ENCODE data around the gene ZNF384.

Gene ZNF384

GRCh38 chr12:6699259-6699988 is 10.2 kb upstream of the ZNF384 start:
- no peak for DNase-seq (ENCODE audit: low read depth, low spot score)

- no peak for DNase-seq (ENCODE audit: low read depth, low spot score)
Measured at GRCh38 chr12:6698352-6699046, 9.3 kb upstream of the ZNF384 start.

- DNase-seq (ENCODE audit: low read depth, low spot score) = no peak
Measured at GRCh38 chr12:6697584-6698351, 8.6 kb upstream of the ZNF384 start.

- DNase-seq (ENCODE audit: low read depth, low spot score) = no peak
Measured at GRCh38 chr12:6696690-6697583, 7.8 kb upstream of the ZNF384 start.

- DNase-seq (ENCODE audit: low read depth, low spot score) = no peak
Measured at GRCh38 chr12:6695313-6696045, 6.3 kb upstream of the ZNF384 start.

- no peak for DNase-seq (ENCODE audit: low read depth, low spot score)
Measured at GRCh38 chr12:6694701-6695100, 5.5 kb upstream of the ZNF384 start.

- DNase-seq (ENCODE audit: low read depth, low spot score) = no peak
Measured at GRCh38 chr12:6693832-6694355, 4.7 kb upstream of the ZNF384 start.

GRCh38 chr12:6692888-6693287 is 3.7 kb upstream of the ZNF384 start:
- DNase-seq (ENCODE audit: low read depth, low spot score) = no peak

- no peak for DNase-seq (ENCODE audit: low read depth, low spot score)
Measured at GRCh38 chr12:6691473-6691872, 2.3 kb upstream of the ZNF384 start.

- DNase-seq (ENCODE audit: low read depth, low spot score) = peak; percentile 81
Measured at GRCh38 chr12:6688543-6688998, 604 bp downstream of the ZNF384 start.

GRCh38 chr12:6685814-6686213 is 3.4 kb downstream of the ZNF384 start:
- DNase-seq (ENCODE audit: low read depth, low spot score) = no peak

GRCh38 chr12:6684609-6685008 is 4.6 kb downstream of the ZNF384 start:
- DNase-seq (ENCODE audit: low read depth, low spot score) = no peak

- DNase-seq (ENCODE audit: low read depth, low spot score) = no peak
Measured at GRCh38 chr12:6676962-6677361, 12.2 kb downstream of the ZNF384 start.

GRCh38 chr12:6672143-6672542 is 17.0 kb downstream of the ZNF384 start:
- no peak for DNase-seq (ENCODE audit: low read depth, low spot score)

GRCh38 chr12:6667559-6668210 is 21.5 kb downstream of the ZNF384 start:
- no peak for DNase-seq (ENCODE audit: low read depth, low spot score)

GRCh38 chr12:6666211-6666610 is 23.0 kb downstream of the ZNF384 start:
- DNase-seq (ENCODE audit: low read depth, low spot score) = no peak

GRCh38 chr12:6664902-6665301 is 24.3 kb downstream of the ZNF384 start:
- DNase-seq (ENCODE audit: low read depth, low spot score) = no peak

GRCh38 chr12:6662906-6663742 is 26.1 kb downstream of the ZNF384 start, which contains the start of gene ING4:
Gene ING4, minus strand, starts transcription at chr12:6663119. Its CDS starts 18 bp downstream, at chr12:6663101.
- DNase-seq (ENCODE audit: low read depth, low spot score) = peak; percentile 99

- DNase-seq (ENCODE audit: low read depth, low spot score) = no peak
Measured at GRCh38 chr12:6662602-6662905, 26.6 kb downstream of the ZNF384 start.
